ENCODE data around the gene SYTL2. TPM values are rescaled to one million over a fixed set of nuclear protein-coding genes. Genes with fewer than 3 reads are reported as not detected.

SYTL2 gene
- total RNA-seq, 1 experiment from 2014 or later, result 5.2 TPM

DNA sequence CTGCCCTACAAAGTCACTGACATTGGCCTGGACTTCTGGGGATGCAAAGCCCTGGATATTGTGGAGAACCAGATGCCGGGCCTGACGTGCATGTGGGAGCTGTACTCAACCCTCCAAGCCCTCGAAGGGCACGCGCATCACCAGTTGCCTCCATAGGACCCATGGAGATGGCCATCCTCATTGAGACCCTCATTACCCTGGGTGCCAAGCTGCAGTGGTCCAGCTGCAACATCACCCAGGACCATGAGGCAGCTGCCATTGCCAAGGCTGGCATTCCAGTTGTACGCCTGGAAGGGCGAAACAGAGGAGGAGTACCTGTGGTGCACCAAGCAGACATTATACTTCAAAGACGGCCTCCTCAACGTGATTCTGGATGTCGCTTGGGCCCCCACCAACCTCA, 46.2 kb upstream of the SYTL2 start:
- H2BK5ac ChIP-seq (ENCODE audit: insufficient read length, low read length), result no peak overlapping the region
- Mint-ChIP-seq H3K27ac (no peak overlapping the region), H3K36me3 (ENCODE audit: insufficient read depth in 1 of 3, low read depth in 3 of 3) (peaks cover 9 to 16% (median 9%) of the 10 kb centered on the region in 3 experiments; a peak in 5 of 7 replicates), H3K4me1 (peaks cover 7 to 11% of the 10 kb centered on the region in 2 experiments), H3K27me3 (ENCODE audit: low read depth) (peaks cover 2% of the 10 kb centered on the region), H3K9me3 (peaks cover 11 to 15% of the 10 kb centered on the region in 2 experiments), H3K4me3 (no peak overlapping the region)
- no peak overlapping the region for H3K4ac ChIP-seq (ENCODE audit: low read depth, low read length)
- no peak overlapping the region for H4K91ac ChIP-seq (ENCODE audit: insufficient read length, low read depth, low read length)
- H4K5ac ChIP-seq (ENCODE audit: insufficient read length, low read depth, low read length), result no peak overlapping the region
- H3K23me2 ChIP-seq (ENCODE audit: insufficient read length, low read depth, low read length, poor library complexity, severe bottlenecking), result no peaks in the 10 kb centered on the region
- no peaks in the 10 kb centered on the region for H3K79me1 ChIP-seq (ENCODE audit: insufficient read depth, low read depth, low read length, poor library complexity, severe bottlenecking)
- no peak overlapping the region for H2BK12ac ChIP-seq (ENCODE audit: insufficient read length, low read depth, low read length)
- H2BK120ac ChIP-seq (ENCODE audit: low read depth, low read length, poor library complexity, severe bottlenecking), result no peak overlapping the region
- WGBS (ENCODE audit: extremely low coverage, insufficient read length, low lambda C conversion rate), result no CpG with 5 or more reads among the region's 10 CpGs
- H3K27me3 ChIP-seq (ENCODE audit: insufficient read depth, low read length), result no peaks in the 10 kb centered on the region
- no peak overlapping the region for H3K23ac ChIP-seq (ENCODE audit: insufficient read length, low read depth, low read length)
- no peaks in the 10 kb centered on the region for H3K79me2 ChIP-seq (ENCODE audit: insufficient read depth, low read length)
- H3K14ac ChIP-seq (ENCODE audit: insufficient read depth, low read length), result no peak overlapping the region
- DNase-seq, result no peak
- no peak overlapping the region for H3K56ac ChIP-seq (ENCODE audit: insufficient read length, low read depth, low read length)
- no peak overlapping the region for H3K27ac ChIP-seq (ENCODE audit: insufficient read length, low read depth, low read length)
- H3K18ac ChIP-seq (ENCODE audit: insufficient read length, low read depth, low read length), result no peak overlapping the region
- no peak overlapping the region for H3T11ph ChIP-seq (ENCODE audit: low read length)
- H3K4me2 ChIP-seq (ENCODE audit: insufficient read depth, insufficient read length, low read length), result no peak overlapping the region
- no peak overlapping the region for H3K9ac ChIP-seq (ENCODE audit: extremely low read depth, insufficient read length, low read length)
- H2BK15ac ChIP-seq (ENCODE audit: low read depth, low read length), result no peak overlapping the region
- TF ChIP-seq, protein P1, sequence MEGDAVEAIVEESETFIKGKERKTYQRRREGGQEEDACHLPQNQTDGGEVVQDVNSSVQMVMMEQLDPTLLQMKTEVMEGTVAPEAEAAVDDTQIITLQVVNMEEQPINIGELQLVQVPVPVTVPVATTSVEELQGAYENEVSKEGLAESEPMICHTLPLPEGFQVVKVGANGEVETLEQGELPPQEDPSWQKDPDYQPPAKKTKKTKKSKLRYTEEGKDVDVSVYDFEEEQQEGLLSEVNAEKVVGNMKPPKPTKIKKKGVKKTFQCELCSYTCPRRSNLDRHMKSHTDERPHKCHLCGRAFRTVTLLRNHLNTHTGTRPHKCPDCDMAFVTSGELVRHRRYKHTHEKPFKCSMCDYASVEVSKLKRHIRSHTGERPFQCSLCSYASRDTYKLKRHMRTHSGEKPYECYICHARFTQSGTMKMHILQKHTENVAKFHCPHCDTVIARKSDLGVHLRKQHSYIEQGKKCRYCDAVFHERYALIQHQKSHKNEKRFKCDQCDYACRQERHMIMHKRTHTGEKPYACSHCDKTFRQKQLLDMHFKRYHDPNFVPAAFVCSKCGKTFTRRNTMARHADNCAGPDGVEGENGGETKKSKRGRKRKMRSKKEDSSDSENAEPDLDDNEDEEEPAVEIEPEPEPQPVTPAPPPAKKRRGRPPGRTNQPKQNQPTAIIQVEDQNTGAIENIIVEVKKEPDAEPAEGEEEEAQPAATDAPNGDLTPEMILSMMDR (conservative IDR thresholded peaks at IDR 0.05), result no peak
- no peaks in the 10 kb centered on the region for H4K20me1 ChIP-seq (ENCODE audit: control insufficient read depth, insufficient read depth, insufficient read length)
- no peak overlapping the region for H2BK20ac ChIP-seq (ENCODE audit: low read depth, low read length, poor library complexity, severe bottlenecking)
- H2AFZ ChIP-seq (ENCODE audit: low read length), result no peak overlapping the region
- no peaks in the 10 kb centered on the region; the same call in 1 of the 2 replicates for H3K4me1 ChIP-seq (ENCODE audit: insufficient read depth, low read length)
- H2AK5ac ChIP-seq (ENCODE audit: insufficient read length, low read length), result no peak overlapping the region
- H3K9me3 ChIP-seq (ENCODE audit: control insufficient read depth, low read depth, low read length), result no peaks in the 10 kb centered on the region
- H4K8ac ChIP-seq (replicated peaks; ENCODE audit: insufficient read length, low read depth, low read length), result no peak overlapping the region
